Mesendoderm (in vitro differentiated cells): ENCODE measurements around the gene PARD3.

Experiments
- DNase-seq: peaks from one replicate; pipeline ENCODE4 v3.0.0; 2013
- H2AK5ac ChIP-seq: 2 replicates; pipeline ENCODE4 v1.6.1; 2013; ENCODE audit warnings: low read length, inconsistent platforms
- H2BK120ac ChIP-seq: 2 replicates; pipeline ENCODE4 v1.6.1; 2013; ENCODE audit warnings: low read depth, mild to moderate bottlenecking, low read length, moderate library complexity, mixed read lengths
- H2BK15ac ChIP-seq: replicated peaks from 2 replicates; pipeline ENCODE4 v1.6.1; 2013; ENCODE audit warnings: low read depth, mild to moderate bottlenecking, moderate library complexity
- H2BK5ac ChIP-seq: 2 replicates; pipeline ENCODE4 v1.6.1; 2013; ENCODE audit warnings: low read length, inconsistent platforms
- H3K18ac ChIP-seq: 2 replicates; pipeline ENCODE4 v1.6.1; 2013; ENCODE audit warnings: mild to moderate bottlenecking, low read length, mixed read lengths
- H3K23ac ChIP-seq: one replicate; pipeline ENCODE4 v1.6.1; 2013; ENCODE audit warnings: low read length
- H3K27ac ChIP-seq: 2 replicates; pipeline ENCODE4 v1.5.1; 2013; ENCODE audit warnings: low read depth, mild to moderate bottlenecking, inconsistent platforms, low read length, moderate library complexity
- H3K27me3 ChIP-seq: 2 replicates; pipeline ENCODE4 v1.6.1; 2013; ENCODE audit warnings: low read length, control low read depth, mild to moderate bottlenecking, inconsistent platforms; ENCODE audit not compliant: insufficient read depth, poor library complexity
- H3K36me3 ChIP-seq: 2 replicates; pipeline ENCODE4 v1.6.1; 2013; ENCODE audit warnings: low read length, inconsistent platforms; ENCODE audit not compliant: control insufficient read depth, insufficient read depth
- H3K4ac ChIP-seq: one replicate; pipeline ENCODE4 v1.6.1; 2013; ENCODE audit warnings: low read depth, mild to moderate bottlenecking, low read length, moderate library complexity
- H3K4me1 ChIP-seq: 2 replicates; pipeline ENCODE4 v1.6.1; 2013; ENCODE audit warnings: low read depth, low read length, inconsistent platforms; ENCODE audit not compliant: control insufficient read depth
- H3K4me2 ChIP-seq: 2 replicates; pipeline ENCODE4 v1.6.1; 2013; ENCODE audit warnings: low read length
- H3K4me3 ChIP-seq: 2 replicates; pipeline ENCODE4 v1.5.1; 2013; ENCODE audit warnings: mild to moderate bottlenecking, low read length
- H3K56ac ChIP-seq: one replicate; pipeline ENCODE4 v1.6.1; 2013; ENCODE audit warnings: low read length
- H3K79me1 ChIP-seq: 2 replicates; pipeline ENCODE4 v1.6.1; 2013; ENCODE audit warnings: low read length, inconsistent platforms
- H3K79me2 ChIP-seq: 2 replicates; pipeline ENCODE4 v1.6.1; 2013; ENCODE audit warnings: mild to moderate bottlenecking, low read length; ENCODE audit not compliant: control insufficient read depth, insufficient read depth
- H3K9ac ChIP-seq: 2 replicates; pipeline ENCODE4 v1.6.1; 2013; ENCODE audit warnings: low read length, inconsistent platforms
- H4K5ac ChIP-seq: one replicate; pipeline ENCODE4 v1.6.1; 2013; ENCODE audit warnings: low read length
- H4K8ac ChIP-seq: one replicate; pipeline ENCODE4 v1.6.1; 2013; ENCODE audit warnings: low read depth, mild to moderate bottlenecking, control low read depth, low read length, moderate library complexity
- WGBS: extraction: QIAGEN DNeasy Blood & Tissue Kit; methylation state at CpG from one replicate; pipeline ENCODE4 v1.1.7; 2013; ENCODE audit warnings: low lambda C conversion rate, missing lambda C conversion rate; ENCODE audit not compliant: insufficient coverage; ENCODE audit errors: extremely low coverage; 5-methylcytosine and 5-hydroxymethylcytosine counted together

Gene PARD3

GRCh38 chr10:34470307-34470706, 344.8 kb downstream of the PARD3 start:
- Histone ChIP-seq H3K18ac (no peak overlapping the region), H3K79me2 (no peaks in the 10 kb centered on the region), H3K27me3 (no peaks in the 10 kb centered on the region), H3K79me1 (no peaks in the 10 kb centered on the region), H3K36me3 (no peaks in the 10 kb centered on the region), H2BK120ac (no peak overlapping the region), H3K4ac (no peak overlapping the region), H4K8ac (no peak overlapping the region), H4K5ac (no peak overlapping the region), H2BK15ac (no peak overlapping the region), H3K4me1 (no peaks in the 10 kb centered on the region), H2AK5ac (no peak overlapping the region), H3K4me3 (no peak overlapping the region), H3K9ac (no peak overlapping the region), H3K23ac (no peak overlapping the region), H2BK5ac (no peak overlapping the region), H3K27ac (no peak overlapping the region), H3K56ac (no peak overlapping the region), H3K4me2 (no peak overlapping the region)
- WGBS = no CpG with 5 or more reads among the region's 5 CpGs
- DNase-seq = no peak

GRCh38 chr10:34469446-34469845, 345.6 kb downstream of the PARD3 start:
- no peak overlapping the region for H2AK5ac ChIP-seq
- no peaks in the 10 kb centered on the region for H3K36me3 ChIP-seq
- H3K79me1 ChIP-seq = no peaks in the 10 kb centered on the region
- no peak overlapping the region for H2BK15ac ChIP-seq
- no peak overlapping the region for H3K4me2 ChIP-seq
- H3K18ac ChIP-seq = no peak overlapping the region
- no peak overlapping the region for H3K56ac ChIP-seq
- no peaks in the 10 kb centered on the region for H3K79me2 ChIP-seq
- no peak overlapping the region for H3K9ac ChIP-seq
- no peak overlapping the region for H3K4me3 ChIP-seq
- WGBS = no CpG with 5 or more reads among the region's 2 CpGs
- no peak overlapping the region for H3K27ac ChIP-seq
- no peak overlapping the region for H2BK5ac ChIP-seq
- no peak overlapping the region for H4K8ac ChIP-seq
- H3K4ac ChIP-seq = no peak overlapping the region
- no peak for DNase-seq
- H3K27me3 ChIP-seq = no peaks in the 10 kb centered on the region
- H2BK120ac ChIP-seq = no peak overlapping the region
- no peaks in the 10 kb centered on the region for H3K4me1 ChIP-seq
- no peak overlapping the region for H4K5ac ChIP-seq
- no peak overlapping the region for H3K23ac ChIP-seq

- no peak overlapping the region for H2BK120ac ChIP-seq
- H4K5ac ChIP-seq = no peak overlapping the region
- no peaks in the 10 kb centered on the region for H3K27me3 ChIP-seq
- no peak overlapping the region for H4K8ac ChIP-seq
- no peaks in the 10 kb centered on the region for H3K79me1 ChIP-seq
- H2BK15ac ChIP-seq = no peak overlapping the region
- no peak overlapping the region for H2AK5ac ChIP-seq
- no peak overlapping the region for H3K18ac ChIP-seq
- WGBS = no CpG with 5 or more reads among the region's 2 CpGs
- no peak overlapping the region for H3K4me3 ChIP-seq
- H2BK5ac ChIP-seq = no peak overlapping the region
- H3K4me2 ChIP-seq = no peak overlapping the region
- no peak overlapping the region for H3K9ac ChIP-seq
- DNase-seq = no peak
- no peaks in the 10 kb centered on the region for H3K36me3 ChIP-seq
- H3K56ac ChIP-seq = no peak overlapping the region
- no peak overlapping the region for H3K4ac ChIP-seq
- no peak overlapping the region for H3K23ac ChIP-seq
- H3K4me1 ChIP-seq = no peaks in the 10 kb centered on the region
- no peaks in the 10 kb centered on the region for H3K79me2 ChIP-seq
- H3K27ac ChIP-seq = no peak overlapping the region
These were observed 347.2 kb downstream of the PARD3 start for GRCh38 chr10:34467902-34468301.

GRCh38 chr10:34467364-34467763, 347.7 kb downstream of the PARD3 start:
- H3K79me2 ChIP-seq = no peaks in the 10 kb centered on the region
- H3K4ac ChIP-seq = no peak overlapping the region
- no peaks in the 10 kb centered on the region for H3K36me3 ChIP-seq
- no peak overlapping the region for H4K5ac ChIP-seq
- no peak overlapping the region for H2BK5ac ChIP-seq
- H3K4me1 ChIP-seq = no peaks in the 10 kb centered on the region
- no peak overlapping the region for H3K4me2 ChIP-seq
- no peak overlapping the region for H2BK15ac ChIP-seq
- no peak overlapping the region for H2AK5ac ChIP-seq
- no peak overlapping the region for H2BK120ac ChIP-seq
- H3K23ac ChIP-seq = no peak overlapping the region
- no peak overlapping the region for H3K18ac ChIP-seq
- H3K9ac ChIP-seq = no peak overlapping the region
- WGBS = no CpG with 5 or more reads among the region's 3 CpGs
- H3K4me3 ChIP-seq = no peak overlapping the region
- no peak overlapping the region for H3K27ac ChIP-seq
- H3K27me3 ChIP-seq = no peaks in the 10 kb centered on the region
- no peaks in the 10 kb centered on the region for H3K79me1 ChIP-seq
- no peak for DNase-seq
- H3K56ac ChIP-seq = no peak overlapping the region
- no peak overlapping the region for H4K8ac ChIP-seq

- Histone ChIP-seq H3K4ac (no peak overlapping the region), H3K56ac (no peak overlapping the region), H3K4me2 (no peak overlapping the region), H2BK15ac (no peak overlapping the region), H3K79me2 (no peaks in the 10 kb centered on the region), H3K23ac (no peak overlapping the region), H3K4me3 (no peak overlapping the region), H3K36me3 (no peaks in the 10 kb centered on the region), H3K27me3 (no peaks in the 10 kb centered on the region), H3K9ac (no peak overlapping the region), H2BK5ac (no peak overlapping the region), H4K5ac (no peak overlapping the region), H2BK120ac (no peak overlapping the region), H4K8ac (no peak overlapping the region), H3K79me1 (no peaks in the 10 kb centered on the region), H3K27ac (no peak overlapping the region), H2AK5ac (no peak overlapping the region), H3K18ac (no peak overlapping the region), H3K4me1 (no peaks in the 10 kb centered on the region)
- DNase-seq = no peak
- WGBS = no CpG with 5 or more reads among the region's 3 CpGs
These were observed 349.4 kb downstream of the PARD3 start for GRCh38 chr10:34465678-34466077.

- Histone ChIP-seq H3K4me2 (no peak overlapping the region), H3K23ac (no peak overlapping the region), H3K4ac (no peak overlapping the region), H3K4me3 (no peak overlapping the region), H3K36me3 (no peaks in the 10 kb centered on the region), H3K9ac (no peak overlapping the region), H3K79me1 (no peaks in the 10 kb centered on the region), H2AK5ac (no peak overlapping the region), H4K8ac (no peak overlapping the region), H2BK5ac (no peak overlapping the region), H3K27me3 (no peaks in the 10 kb centered on the region), H3K18ac (no peak overlapping the region), H3K56ac (no peak overlapping the region), H3K79me2 (no peaks in the 10 kb centered on the region), H2BK15ac (no peak overlapping the region), H3K4me1 (no peaks in the 10 kb centered on the region), H3K27ac (no peak overlapping the region), H2BK120ac (no peak overlapping the region), H4K5ac (no peak overlapping the region)
- no peak for DNase-seq
These were observed 350.5 kb downstream of the PARD3 start for GRCh38 chr10:34464591-34464990.
